ENCODE measurements around the gene RXRG.

Gene RXRG

DNA sequence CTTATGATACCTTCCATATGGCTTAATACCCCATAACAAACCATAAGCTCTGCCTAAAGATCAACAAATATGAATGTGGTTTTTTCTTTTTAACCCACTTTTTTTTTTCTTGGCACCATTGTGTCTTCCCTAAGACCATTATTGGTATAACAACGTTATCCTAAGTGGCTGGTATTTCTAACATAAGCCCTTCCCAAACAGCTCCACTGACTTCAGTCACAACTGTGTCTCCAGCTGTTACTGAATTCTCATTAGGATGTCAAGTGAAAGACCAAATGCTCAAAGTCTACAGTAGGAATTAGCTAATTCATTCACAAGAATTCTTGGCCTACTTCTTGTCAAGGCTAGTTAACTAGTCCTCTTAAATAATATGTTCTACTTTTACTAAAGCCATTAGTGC is 4.2 kb upstream of the RXRG start:
- Histone ChIP-seq H3K36me3 (replicated peaks) (no peaks in the 10 kb centered on the region), H3K27me3 (replicated peaks) (peaks cover 15% of the 10 kb centered on the region), H3K27ac (no peak overlapping the region), H3K4me3 (ENCODE audit: low read depth, low read length) (no peak overlapping the region)
- in situ Hi-C loops (cut with HindIII; ENCODE audit: low pct_ligation_motif_present, low sequenced_read_pairs): no loop called here
- TF ChIP-seq, protein P1, sequence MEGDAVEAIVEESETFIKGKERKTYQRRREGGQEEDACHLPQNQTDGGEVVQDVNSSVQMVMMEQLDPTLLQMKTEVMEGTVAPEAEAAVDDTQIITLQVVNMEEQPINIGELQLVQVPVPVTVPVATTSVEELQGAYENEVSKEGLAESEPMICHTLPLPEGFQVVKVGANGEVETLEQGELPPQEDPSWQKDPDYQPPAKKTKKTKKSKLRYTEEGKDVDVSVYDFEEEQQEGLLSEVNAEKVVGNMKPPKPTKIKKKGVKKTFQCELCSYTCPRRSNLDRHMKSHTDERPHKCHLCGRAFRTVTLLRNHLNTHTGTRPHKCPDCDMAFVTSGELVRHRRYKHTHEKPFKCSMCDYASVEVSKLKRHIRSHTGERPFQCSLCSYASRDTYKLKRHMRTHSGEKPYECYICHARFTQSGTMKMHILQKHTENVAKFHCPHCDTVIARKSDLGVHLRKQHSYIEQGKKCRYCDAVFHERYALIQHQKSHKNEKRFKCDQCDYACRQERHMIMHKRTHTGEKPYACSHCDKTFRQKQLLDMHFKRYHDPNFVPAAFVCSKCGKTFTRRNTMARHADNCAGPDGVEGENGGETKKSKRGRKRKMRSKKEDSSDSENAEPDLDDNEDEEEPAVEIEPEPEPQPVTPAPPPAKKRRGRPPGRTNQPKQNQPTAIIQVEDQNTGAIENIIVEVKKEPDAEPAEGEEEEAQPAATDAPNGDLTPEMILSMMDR (IDR thresholded peaks at IDR 0.05; ENCODE audit: low read depth, low read length, missing control alignments): no peak
- DNase-seq: no peak

- in situ Hi-C loops (cut with HindIII; ENCODE audit: low pct_ligation_motif_present, low sequenced_read_pairs): no loop called here
- no peak overlapping the region for H3K4me3 ChIP-seq (ENCODE audit: low read depth, low read length)
- peaks cover 30% of the 10 kb centered on the region for H3K27me3 ChIP-seq (replicated peaks)
- TF ChIP-seq, protein P1 (IDR thresholded peaks at IDR 0.05; ENCODE audit: low read depth, low read length, missing control alignments): no peak
- H3K36me3 ChIP-seq (replicated peaks): no peaks in the 10 kb centered on the region
- H3K27ac ChIP-seq: no peak overlapping the region
- no peak for DNase-seq
Observed at GRCh38 chr1:165445388-165445787, 462 bp upstream of the RXRG start.

DNA sequence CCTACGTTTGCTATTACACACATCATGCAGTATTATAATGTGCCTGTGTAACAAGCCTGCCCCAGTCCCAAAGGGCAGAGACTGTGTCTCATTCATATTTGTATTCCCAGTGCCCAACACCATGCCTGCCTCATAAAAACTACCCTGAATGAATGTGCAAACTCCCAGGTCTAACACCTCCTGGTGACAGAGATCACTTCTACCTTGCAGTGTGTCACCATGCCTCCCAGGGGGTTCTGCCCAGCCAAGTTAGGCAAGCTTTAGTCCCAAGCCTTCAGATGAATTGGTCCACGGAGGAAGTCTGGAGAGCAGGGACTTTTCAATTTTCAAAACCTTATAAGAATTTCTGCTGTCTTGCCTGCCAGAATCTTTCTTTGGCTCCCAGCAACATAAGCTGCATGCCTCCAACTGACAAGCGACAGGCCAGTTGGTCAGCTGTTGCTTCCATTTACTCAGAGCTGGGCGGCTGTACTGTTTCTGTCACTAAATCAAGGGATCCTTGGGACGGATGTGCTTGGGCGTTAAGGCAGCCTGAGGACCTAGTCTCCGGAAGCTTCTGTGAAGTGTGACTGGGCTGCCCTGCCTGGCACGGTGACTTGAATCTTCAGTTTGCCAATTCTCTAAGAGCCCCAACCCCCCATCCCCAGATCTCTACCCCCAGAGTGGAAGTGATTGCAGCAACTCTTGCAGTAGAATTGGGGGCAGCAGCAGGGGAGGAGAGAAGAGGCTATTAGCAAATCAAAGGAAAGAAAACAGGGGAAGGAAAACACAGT is 1.2 kb downstream of the RXRG start:
- Histone ChIP-seq H3K27ac (no peak overlapping the region), H3K27me3 (replicated peaks) (peaks cover 30% of the 10 kb centered on the region), H3K36me3 (replicated peaks) (no peaks in the 10 kb centered on the region), H3K4me3 (ENCODE audit: low read depth, low read length) (no peak overlapping the region)
- DNase-seq: no peak
- in situ Hi-C loops (cut with HindIII; ENCODE audit: low pct_ligation_motif_present, low sequenced_read_pairs): no loop called here
- TF ChIP-seq, protein P1 (IDR thresholded peaks at IDR 0.05; ENCODE audit: low read depth, low read length, missing control alignments): no peak

DNA sequence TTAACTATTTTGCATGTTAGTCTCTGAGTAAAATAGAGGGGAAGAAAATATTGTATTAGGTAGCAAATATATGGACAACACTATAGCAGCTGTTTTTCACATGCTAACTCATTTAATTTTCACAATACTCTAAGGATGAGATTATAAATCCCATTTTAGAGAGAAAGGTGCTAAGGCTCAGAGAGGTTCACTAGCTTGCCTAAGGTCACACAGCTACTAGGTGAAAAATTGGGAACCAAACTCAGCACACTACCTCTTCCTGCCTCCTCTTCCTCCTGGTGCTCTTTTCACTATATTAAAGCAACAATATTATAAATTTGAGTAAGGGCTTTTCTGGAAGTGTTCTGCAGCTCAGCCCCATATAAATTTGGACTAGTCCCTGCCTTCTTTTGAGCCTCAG is 2.3 kb downstream of the RXRG start:
- in situ Hi-C loops (cut with HindIII; ENCODE audit: low pct_ligation_motif_present, low sequenced_read_pairs): no loop called here
- TF ChIP-seq, protein P1 (IDR thresholded peaks at IDR 0.05; ENCODE audit: low read depth, low read length, missing control alignments): no peak
- Histone ChIP-seq H3K4me3 (ENCODE audit: low read depth, low read length) (no peak overlapping the region), H3K36me3 (replicated peaks) (no peaks in the 10 kb centered on the region), H3K27me3 (replicated peaks) (peaks cover 30% of the 10 kb centered on the region), H3K27ac (no peak overlapping the region)
- DNase-seq: no peak

GRCh38 chr1:165442053-165442452 is 2.9 kb downstream of the RXRG start:
- Histone ChIP-seq H3K27ac (no peak overlapping the region), H3K36me3 (replicated peaks) (no peaks in the 10 kb centered on the region), H3K4me3 (ENCODE audit: low read depth, low read length) (no peak overlapping the region), H3K27me3 (replicated peaks) (peaks cover 30% of the 10 kb centered on the region)
- in situ Hi-C loops (cut with HindIII; ENCODE audit: low pct_ligation_motif_present, low sequenced_read_pairs): no loop called here
- no peak for DNase-seq
- TF ChIP-seq, protein P1 (IDR thresholded peaks at IDR 0.05; ENCODE audit: low read depth, low read length, missing control alignments): no peak

Data from brain microvascular endothelial cell (primary cell).